ENCODE results near the gene CNTF.
A peak's percentile ranks its signal among the peaks of the same experiment; 100 is the strongest.

Gene CNTF

DNA sequence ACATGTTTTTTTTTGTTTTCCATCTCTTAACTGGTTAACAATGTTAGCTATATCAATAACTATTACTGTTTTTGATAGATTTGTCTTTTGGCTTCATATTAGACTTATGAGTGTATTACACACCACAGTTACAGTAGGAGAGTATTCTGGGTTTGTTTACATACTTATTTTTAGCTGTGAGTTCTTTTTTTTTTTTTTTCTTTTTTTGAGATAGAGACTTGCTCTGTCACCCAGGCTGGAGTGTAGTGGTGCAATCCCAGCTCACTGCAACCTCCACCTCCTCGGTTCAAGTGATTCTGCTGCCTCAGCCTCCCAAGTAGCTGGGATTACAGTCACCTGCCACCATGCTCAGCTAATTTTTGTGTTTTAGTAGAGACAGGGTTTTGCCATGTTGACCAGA is 28.0 kb downstream of the CNTF start:
- no peak overlapping the region for H2BK5ac ChIP-seq (ENCODE audit: low read length)
- no peak overlapping the region for H2AK5ac ChIP-seq (ENCODE audit: low read length)
- no peak overlapping the region for H3K4me2 ChIP-seq (ENCODE audit: low read length)
- H3K23ac ChIP-seq (ENCODE audit: low read length) = no peak overlapping the region
- no peak overlapping the region for H2BK120ac ChIP-seq (ENCODE audit: low read depth, low read length)
- no CpG with 5 or more reads among the region's 1 CpG for WGBS (ENCODE audit: extremely low coverage, insufficient coverage, low lambda C conversion rate)
- H3K4me3 ChIP-seq (ENCODE audit: low read length) = no peak overlapping the region
- H4K8ac ChIP-seq (ENCODE audit: low read depth, low read length) = no peak overlapping the region
- no peak overlapping the region for H4K5ac ChIP-seq (ENCODE audit: low read length)
- no peak overlapping the region for H3K18ac ChIP-seq (ENCODE audit: low read length)
- H3K27me3 ChIP-seq (ENCODE audit: insufficient read depth, low read length, poor library complexity) = no peaks in the 10 kb centered on the region
- H3K79me1 ChIP-seq (ENCODE audit: low read length) = no peaks in the 10 kb centered on the region
- H3K4ac ChIP-seq (ENCODE audit: low read depth, low read length) = no peak overlapping the region
- H3K56ac ChIP-seq (ENCODE audit: low read length) = no peak overlapping the region
- no peak overlapping the region for H3K27ac ChIP-seq (ENCODE audit: low read depth, low read length)
- no peak for DNase-seq
- no peak overlapping the region for H3K9ac ChIP-seq (ENCODE audit: low read length)
- H3K36me3 ChIP-seq (ENCODE audit: control insufficient read depth, insufficient read depth, low read length) = no peaks in the 10 kb centered on the region
- H3K4me1 ChIP-seq (ENCODE audit: control insufficient read depth, low read depth, low read length) = no peaks in the 10 kb centered on the region
- no peak overlapping the region for H2BK15ac ChIP-seq (replicated peaks; ENCODE audit: low read depth)
- no peaks in the 10 kb centered on the region for H3K79me2 ChIP-seq (ENCODE audit: control insufficient read depth, insufficient read depth, low read length)

DNA sequence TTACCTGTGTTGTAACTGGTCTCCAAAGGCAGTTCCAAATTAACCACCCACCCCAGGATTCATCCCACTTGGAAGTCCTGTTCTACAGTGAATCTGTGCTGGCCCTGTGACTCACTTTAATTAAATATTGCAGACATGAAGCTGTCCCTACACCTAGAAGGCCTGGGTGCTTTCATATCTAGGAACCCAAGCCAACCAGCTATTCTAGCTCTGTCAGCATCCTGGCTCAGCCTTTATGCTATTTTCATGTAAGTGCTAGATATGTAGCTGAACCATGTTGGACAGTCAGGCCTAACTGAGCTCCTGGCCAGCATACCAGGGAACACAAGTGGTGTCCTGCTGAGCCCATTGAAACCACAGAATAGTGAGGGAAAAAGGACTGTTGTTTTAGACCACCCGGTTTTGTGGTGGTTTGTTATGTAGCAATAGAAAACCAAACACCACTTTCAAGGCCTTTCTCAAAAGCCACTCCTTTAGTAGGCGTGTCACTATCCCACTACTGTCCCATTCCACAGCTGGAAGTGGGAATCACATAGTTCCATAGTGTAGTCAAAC is 30.3 kb downstream of the CNTF start:
- WGBS (ENCODE audit: extremely low coverage, insufficient coverage, low lambda C conversion rate) = no CpG with 5 or more reads among the region's 2 CpGs
- Histone ChIP-seq H3K27ac (ENCODE audit: low read depth, low read length) (no peak overlapping the region), H3K56ac (ENCODE audit: low read length) (no peak overlapping the region), H2BK5ac (ENCODE audit: low read length) (no peak overlapping the region), H3K23ac (ENCODE audit: low read length) (no peak overlapping the region), H3K79me2 (ENCODE audit: control insufficient read depth, insufficient read depth, low read length) (no peaks in the 10 kb centered on the region), H3K27me3 (ENCODE audit: insufficient read depth, low read length, poor library complexity) (no peaks in the 10 kb centered on the region), H4K5ac (ENCODE audit: low read length) (no peak overlapping the region), H3K18ac (ENCODE audit: low read length) (no peak overlapping the region), H3K4me3 (ENCODE audit: low read length) (no peak overlapping the region), H2AK5ac (ENCODE audit: low read length) (no peak overlapping the region), H3K36me3 (ENCODE audit: control insufficient read depth, insufficient read depth, low read length) (no peaks in the 10 kb centered on the region), H4K8ac (ENCODE audit: low read depth, low read length) (no peak overlapping the region), H3K4ac (ENCODE audit: low read depth, low read length) (no peak overlapping the region), H3K4me1 (ENCODE audit: control insufficient read depth, low read depth, low read length) (no peaks in the 10 kb centered on the region), H3K9ac (ENCODE audit: low read length) (no peak overlapping the region), H3K79me1 (ENCODE audit: low read length) (no peaks in the 10 kb centered on the region), H3K4me2 (ENCODE audit: low read length) (no peak overlapping the region), H2BK120ac (ENCODE audit: low read depth, low read length) (no peak overlapping the region), H2BK15ac (replicated peaks; ENCODE audit: low read depth) (no peak overlapping the region)
- DNase-seq = no peak

- H4K5ac ChIP-seq (ENCODE audit: low read length) = no peak overlapping the region
- H3K4me2 ChIP-seq (ENCODE audit: low read length) = no peak overlapping the region
- H2AK5ac ChIP-seq (ENCODE audit: low read length) = no peak overlapping the region
- no peak overlapping the region for H3K27ac ChIP-seq (ENCODE audit: low read depth, low read length)
- no peaks in the 10 kb centered on the region for H3K27me3 ChIP-seq (ENCODE audit: insufficient read depth, low read length, poor library complexity)
- H2BK120ac ChIP-seq (ENCODE audit: low read depth, low read length) = no peak overlapping the region
- no peaks in the 10 kb centered on the region for H3K79me1 ChIP-seq (ENCODE audit: low read length)
- H2BK5ac ChIP-seq (ENCODE audit: low read length) = no peak overlapping the region
- H3K4me1 ChIP-seq (ENCODE audit: control insufficient read depth, low read depth, low read length) = no peaks in the 10 kb centered on the region
- H3K9ac ChIP-seq (ENCODE audit: low read length) = no peak overlapping the region
- H3K18ac ChIP-seq (ENCODE audit: low read length) = no peak overlapping the region
- no peak overlapping the region for H3K23ac ChIP-seq (ENCODE audit: low read length)
- H3K56ac ChIP-seq (ENCODE audit: low read length) = no peak overlapping the region
- no peak overlapping the region for H3K4ac ChIP-seq (ENCODE audit: low read depth, low read length)
- H2BK15ac ChIP-seq (replicated peaks; ENCODE audit: low read depth) = no peak overlapping the region
- DNase-seq = peak; percentile 89
- H4K8ac ChIP-seq (ENCODE audit: low read depth, low read length) = no peak overlapping the region
- H3K36me3 ChIP-seq (ENCODE audit: control insufficient read depth, insufficient read depth, low read length) = no peaks in the 10 kb centered on the region
- H3K4me3 ChIP-seq (ENCODE audit: low read length) = no peak overlapping the region
- no CpG with 5 or more reads among the region's 12 CpGs for WGBS (ENCODE audit: extremely low coverage, insufficient coverage, low lambda C conversion rate)
- no peaks in the 10 kb centered on the region for H3K79me2 ChIP-seq (ENCODE audit: control insufficient read depth, insufficient read depth, low read length)
These were observed 31.8 kb downstream of the CNTF start for GRCh38 chr11:58654079-58654907.

GRCh38 chr11:58654908-58655296 is 32.4 kb downstream of the CNTF start:
- H3K79me1 ChIP-seq (ENCODE audit: low read length) = no peaks in the 10 kb centered on the region
- WGBS (ENCODE audit: extremely low coverage, insufficient coverage, low lambda C conversion rate) = no CpG with 5 or more reads among the region's 1 CpG
- H3K23ac ChIP-seq (ENCODE audit: low read length) = no peak overlapping the region

GRCh38 chr11:58656348-58656747 is 33.9 kb downstream of the CNTF start:
- Histone ChIP-seq H3K36me3 (ENCODE audit: control insufficient read depth, insufficient read depth, low read length) (no peaks in the 10 kb centered on the region), H3K27ac (ENCODE audit: low read depth, low read length) (no peak overlapping the region), H3K4me2 (ENCODE audit: low read length) (no peak overlapping the region), H3K23ac (ENCODE audit: low read length) (no peak overlapping the region), H2BK5ac (ENCODE audit: low read length) (no peak overlapping the region), H3K56ac (ENCODE audit: low read length) (no peak overlapping the region), H2BK15ac (replicated peaks; ENCODE audit: low read depth) (no peak overlapping the region), H2BK120ac (ENCODE audit: low read depth, low read length) (no peak overlapping the region), H3K4me1 (ENCODE audit: control insufficient read depth, low read depth, low read length) (no peaks in the 10 kb centered on the region), H3K79me2 (ENCODE audit: control insufficient read depth, insufficient read depth, low read length) (no peaks in the 10 kb centered on the region), H3K18ac (ENCODE audit: low read length) (no peak overlapping the region), H3K79me1 (ENCODE audit: low read length) (no peaks in the 10 kb centered on the region), H2AK5ac (ENCODE audit: low read length) (no peak overlapping the region), H3K27me3 (ENCODE audit: insufficient read depth, low read length, poor library complexity) (no peaks in the 10 kb centered on the region), H3K4me3 (ENCODE audit: low read length) (no peak overlapping the region), H3K9ac (ENCODE audit: low read length) (no peak overlapping the region), H4K5ac (ENCODE audit: low read length) (no peak overlapping the region), H4K8ac (ENCODE audit: low read depth, low read length) (no peak overlapping the region), H3K4ac (ENCODE audit: low read depth, low read length) (no peak overlapping the region)
- DNase-seq = no peak
- no CpG with 5 or more reads among the region's 2 CpGs for WGBS (ENCODE audit: extremely low coverage, insufficient coverage, low lambda C conversion rate)

More at GRCh38 chr11:58654908-58655296, 32.4 kb downstream of the CNTF start:
- Histone ChIP-seq H3K36me3 (ENCODE audit: control insufficient read depth, insufficient read depth, low read length) (no peaks in the 10 kb centered on the region), H3K4me2 (ENCODE audit: low read length) (no peak overlapping the region), H2BK15ac (replicated peaks; ENCODE audit: low read depth) (no peak overlapping the region), H3K56ac (ENCODE audit: low read length) (no peak overlapping the region), H4K8ac (ENCODE audit: low read depth, low read length) (no peak overlapping the region), H2BK5ac (ENCODE audit: low read length) (no peak overlapping the region), H3K4me1 (ENCODE audit: control insufficient read depth, low read depth, low read length) (no peaks in the 10 kb centered on the region), H4K5ac (ENCODE audit: low read length) (no peak overlapping the region), H3K4ac (ENCODE audit: low read depth, low read length) (no peak overlapping the region), H3K18ac (ENCODE audit: low read length) (no peak overlapping the region), H3K4me3 (ENCODE audit: low read length) (no peak overlapping the region), H2AK5ac (ENCODE audit: low read length) (no peak overlapping the region), H3K9ac (ENCODE audit: low read length) (no peak overlapping the region), H3K27me3 (ENCODE audit: insufficient read depth, low read length, poor library complexity) (no peaks in the 10 kb centered on the region), H3K79me2 (ENCODE audit: control insufficient read depth, insufficient read depth, low read length) (no peaks in the 10 kb centered on the region), H2BK120ac (ENCODE audit: low read depth, low read length) (no peak overlapping the region), H3K27ac (ENCODE audit: low read depth, low read length) (no peak overlapping the region)
- no peak for DNase-seq
